NCI-H2196 treated with DMSO at 0.1 percent for 48 hours (cell line): ENCODE measurements around the gene NAPSA.

Experiments
- DNase-seq: peaks from one replicate; lab custom pipeline; 2025; ENCODE audit not compliant: unreplicated experiment; lab: John Stamatoyannopoulos, UW

Gene NAPSA

GRCh38 chr19:50384685-50385535, 19.5 kb upstream of the NAPSA start:
- no peak for DNase-seq

- peak; percentile 99 for DNase-seq
Measured at GRCh38 chr19:50383852-50384684, 18.6 kb upstream of the NAPSA start, which contains the start of gene POLD1. POLD1 (plus strand) TSS chr19:50384347; CDS start chr19:50398852, 14,505 bp downstream.

- no peak for DNase-seq
Measured at GRCh38 chr19:50383001-50383851, 17.8 kb upstream of the NAPSA start.

- DNase-seq, result no peak
Measured at GRCh38 chr19:50381881-50382729, 16.7 kb upstream of the NAPSA start.

GRCh38 chr19:50380751-50381151, 15.3 kb upstream of the NAPSA start:
- DNase-seq, result no peak

GRCh38 chr19:50380137-50380536, 14.7 kb upstream of the NAPSA start:
- no peak for DNase-seq

- DNase-seq, result no peak
Measured at GRCh38 chr19:50379602-50380001, 14.2 kb upstream of the NAPSA start.

- no peak for DNase-seq
Measured at GRCh38 chr19:50378863-50379236, 13.4 kb upstream of the NAPSA start.

GRCh38 chr19:50378169-50378862, 12.9 kb upstream of the NAPSA start:
- no peak for DNase-seq

GRCh38 chr19:50377517-50377916, 12.1 kb upstream of the NAPSA start:
- DNase-seq, result no peak

GRCh38 chr19:50377051-50377461, 11.6 kb upstream of the NAPSA start:
- DNase-seq, result peak; percentile 70

- DNase-seq, result peak; percentile 92
Measured at GRCh38 chr19:50376166-50377050, 11.0 kb upstream of the NAPSA start, which contains the start of gene NR1H2. NR1H2 (plus strand) TSS chr19:50376457; CDS start chr19:50377606, 1,149 bp downstream.

- no peak for DNase-seq
Measured at GRCh38 chr19:50371914-50372475, 6.6 kb upstream of the NAPSA start.

- peak; percentile 51 for DNase-seq
Measured at GRCh38 chr19:50368649-50369570, 3.5 kb upstream of the NAPSA start.

GRCh38 chr19:50362656-50363424, 2.6 kb downstream of the NAPSA start:
- no peak for DNase-seq

GRCh38 chr19:50362030-50362412, 3.4 kb downstream of the NAPSA start:
- no peak for DNase-seq
